22Rv1 (cell line): ENCODE measurements around the gene KCNT2.

Experiments
- H3K27ac ChIP-seq: fragments of 450-650 bp; 2 replicates; pipeline ENCODE4 v1.5.1; 2017
- CTCF ChIP-seq: fragments of 450-650 bp; IDR thresholded peaks from 2 replicates; pipeline ENCODE4 v1.5.1; 2017; ENCODE audit warnings: mild to moderate bottlenecking
- ZFX ChIP-seq: fragments of 450-650 bp; IDR thresholded peaks from 2 replicates; pipeline ENCODE4 v1.6.1; 2017; ENCODE audit warnings: antibody characterized with exemption, borderline replicate concordance

Gene KCNT2

GRCh38 chr1:196259316-196259715, 348.9 kb downstream of the KCNT2 start:
- TF ChIP-seq ZFX: no peak
- TF ChIP-seq CTCF: no peak
- H3K27ac ChIP-seq: no peak overlapping the region

- H3K27ac ChIP-seq: no peak overlapping the region
- TF ChIP-seq CTCF (no peak), ZFX (no peak)
Measured at GRCh38 chr1:196255762-196256161, 352.5 kb downstream of the KCNT2 start.

DNA sequence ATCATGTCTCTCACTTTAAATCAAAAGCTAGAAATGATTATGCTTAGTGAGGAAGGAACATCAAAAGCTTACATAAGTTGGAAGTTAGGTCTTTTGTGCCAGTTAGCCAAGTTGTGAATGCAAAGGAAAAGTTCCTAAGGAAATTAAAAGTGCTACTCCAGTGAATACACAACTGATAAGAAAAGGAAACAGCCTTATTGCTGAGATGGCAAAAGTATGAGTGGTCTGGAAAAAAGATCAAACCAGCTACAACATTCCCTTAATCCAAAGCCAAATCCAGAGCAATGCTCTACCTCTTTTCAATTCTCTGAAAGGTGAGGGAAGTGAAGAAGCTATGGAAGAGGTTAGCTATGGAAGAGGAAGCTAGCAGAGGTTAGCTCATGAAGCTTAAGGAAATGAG, 378.7 kb downstream of the KCNT2 start:
- TF ChIP-seq ZFX (no peak), CTCF (no peak)
- H3K27ac ChIP-seq: no peak overlapping the region

DNA sequence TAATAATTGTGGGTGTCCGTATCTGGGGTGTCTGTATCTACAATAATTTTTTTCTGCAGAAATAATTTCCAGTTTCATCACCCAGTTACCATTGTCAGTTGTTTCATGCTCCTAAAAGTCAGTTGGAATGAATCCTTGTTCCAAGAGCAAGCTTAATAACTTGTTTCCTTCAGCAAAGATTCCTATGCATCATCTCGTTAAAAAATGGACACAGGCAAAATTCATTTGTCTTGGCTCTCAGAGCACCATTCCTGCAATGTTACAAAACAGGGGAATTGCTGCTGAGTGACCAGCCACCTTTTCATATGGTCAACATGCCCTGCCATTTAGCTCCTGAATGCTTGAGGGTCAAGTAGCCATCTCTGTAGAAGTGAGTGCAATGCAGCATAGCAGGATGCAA, 393.4 kb downstream of the KCNT2 start:
- H3K27ac ChIP-seq: no peak overlapping the region
- TF ChIP-seq CTCF (no peak), ZFX (no peak)

DNA sequence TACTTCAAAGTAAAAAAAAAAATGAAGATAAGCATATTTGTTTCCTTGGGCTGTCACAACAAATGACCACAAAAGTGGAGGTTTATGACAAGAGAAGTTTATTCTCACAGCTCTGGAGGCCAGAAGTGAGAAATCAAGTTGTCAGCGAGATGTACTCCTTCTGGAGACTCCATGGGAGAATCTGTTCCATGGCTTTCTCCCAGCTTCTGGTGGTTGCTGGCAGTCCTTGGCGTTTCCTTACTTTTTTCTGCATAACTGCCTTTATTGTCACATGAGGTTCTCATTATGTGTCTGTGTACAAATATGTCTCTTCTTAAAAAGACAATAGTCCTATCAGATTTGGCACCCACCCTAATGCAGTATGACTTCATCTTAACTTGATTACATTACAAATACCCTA, 398.3 kb downstream of the KCNT2 start:
- TF ChIP-seq CTCF: no peak
- no peak for TF ChIP-seq ZFX
- no peak overlapping the region for H3K27ac ChIP-seq

- TF ChIP-seq ZFX (no peak), CTCF (no peak)
- no peak overlapping the region for H3K27ac ChIP-seq
Measured at GRCh38 chr1:196209265-196209664, 399.0 kb downstream of the KCNT2 start.

DNA sequence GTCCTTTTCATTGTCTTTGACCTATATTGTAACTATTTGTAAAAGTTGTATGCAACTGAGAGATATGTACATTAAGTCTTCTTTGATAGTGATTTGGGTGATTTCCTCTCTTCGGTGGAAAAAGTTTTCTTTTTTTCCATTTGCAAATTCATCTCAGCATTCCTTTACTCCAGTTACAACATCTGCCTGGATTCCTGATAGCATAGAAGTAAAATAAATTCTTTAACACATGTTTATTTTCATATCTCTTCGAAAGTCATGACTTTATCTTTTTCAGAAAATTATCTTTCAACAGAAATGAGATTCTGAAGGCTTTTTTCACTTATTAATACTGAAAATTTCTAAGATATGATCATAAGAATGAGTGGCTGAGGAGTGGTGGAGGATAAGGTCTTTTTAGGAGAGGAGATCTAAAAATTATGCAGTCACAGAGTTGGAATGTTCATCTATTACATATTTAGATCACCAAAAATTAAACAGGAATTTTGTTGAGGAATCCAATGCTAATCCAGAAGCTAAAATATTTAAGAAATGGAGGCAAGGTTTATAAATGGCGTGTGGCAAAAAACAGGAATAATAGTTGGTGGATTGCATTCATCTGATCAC, 400.5 kb downstream of the KCNT2 start:
- TF ChIP-seq ZFX (no peak), CTCF (no peak)
- H3K27ac ChIP-seq: no peak overlapping the region
